Measurements from ENCODE around the gene GLIS2.

GLIS2 gene

GRCh38 chr16:4380119-4381063, 64.5 kb downstream of the GLIS2 start:
- no peak for TF ChIP-seq CTCF (IDR thresholded peaks at IDR 0.05)
- H3K36me3 Mint-ChIP-seq (ENCODE audit: low read depth): no peaks in the 10 kb centered on the region
- peaks cover 3% of the 10 kb centered on the region for H3K27me3 Mint-ChIP-seq (ENCODE audit: low read depth, poor library complexity)
- H3K4me3 Mint-ChIP-seq: no peak overlapping the region
- peak overlapping the region; percentile 87 for H3K27ac Mint-ChIP-seq
- no peaks in the 10 kb centered on the region for H3K9me3 Mint-ChIP-seq
- peaks cover 66% of the 10 kb centered on the region for H3K4me1 Mint-ChIP-seq
- peak; percentile 57 for DNase-seq

- peaks cover 61% of the 10 kb centered on the region for H3K4me1 Mint-ChIP-seq
These were observed 65.4 kb downstream of the GLIS2 start for GRCh38 chr16:4381072-4381934.

GRCh38 chr16:4381935-4382794, 66.3 kb downstream of the GLIS2 start:
- Mint-ChIP-seq H3K27ac (no peak overlapping the region), H3K27me3 (ENCODE audit: low read depth, poor library complexity) (peaks cover 3% of the 10 kb centered on the region), H3K9me3 (no peaks in the 10 kb centered on the region), H3K36me3 (ENCODE audit: low read depth) (no peaks in the 10 kb centered on the region), H3K4me1 (peaks cover 60% of the 10 kb centered on the region), H3K4me3 (no peak overlapping the region)
- TF ChIP-seq CTCF (IDR thresholded peaks at IDR 0.05): no peak
- peak; percentile 2 for DNase-seq

More at GRCh38 chr16:4381072-4381934, 65.4 kb downstream of the GLIS2 start:
- Mint-ChIP-seq H3K9me3 (no peaks in the 10 kb centered on the region), H3K27ac (no peak overlapping the region), H3K27me3 (ENCODE audit: low read depth, poor library complexity) (peaks cover 3% of the 10 kb centered on the region), H3K36me3 (ENCODE audit: low read depth) (no peaks in the 10 kb centered on the region), H3K4me3 (no peak overlapping the region)
- TF ChIP-seq CTCF (IDR thresholded peaks at IDR 0.05): no peak
- DNase-seq: no peak

- Mint-ChIP-seq H3K4me3 (no peak overlapping the region), H3K9me3 (no peaks in the 10 kb centered on the region), H3K27ac (no peak overlapping the region), H3K36me3 (ENCODE audit: low read depth) (no peaks in the 10 kb centered on the region), H3K4me1 (peaks cover 54% of the 10 kb centered on the region), H3K27me3 (ENCODE audit: low read depth, poor library complexity) (peaks cover 1% of the 10 kb centered on the region)
- peak; percentile 2 for DNase-seq
- TF ChIP-seq CTCF (IDR thresholded peaks at IDR 0.05): no peak
These were observed 67.0 kb downstream of the GLIS2 start for GRCh38 chr16:4382795-4383357.

Data from nephron progenitor cell (in vitro differentiated cells).